Measurements from ENCODE around the gene GZF1. TPM values are rescaled to one million over a fixed set of nuclear protein-coding genes. Genes with fewer than 3 reads are reported as not detected.

GZF1 gene
- polyA plus RNA-seq, 3 donors = 5.5 to 215 (median 7.0) TPM

DNA sequence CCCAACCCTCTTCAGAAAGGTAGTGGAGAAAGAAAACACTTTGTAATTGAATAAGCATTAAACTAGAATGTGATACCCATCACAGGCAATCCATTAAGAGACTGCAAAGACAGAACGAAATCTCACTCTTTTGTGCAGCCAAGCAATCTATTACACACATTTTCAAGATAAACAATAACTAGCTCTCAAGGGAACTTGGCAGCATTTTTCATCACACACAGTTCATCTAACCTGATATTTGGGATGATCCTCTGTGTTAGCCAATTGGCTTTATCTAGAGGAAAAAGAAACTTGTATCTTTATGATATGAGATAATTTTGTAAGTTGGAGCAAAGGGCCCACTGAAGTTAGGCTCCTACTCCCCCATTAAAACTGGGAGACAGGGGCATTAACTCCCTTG, 1.5 kb upstream of the GZF1 start:
- 100% methylated on average over 1 of the region's 1 CpG for WGBS (ENCODE audit: insufficient coverage)
- no peaks in the 10 kb centered on the region for H3K9me3 ChIP-seq (replicated peaks in 1 of 2; ENCODE audit: control insufficient read depth in 1 of 2, insufficient read depth in 1 of 2, low read length in 2 of 2)
- H3K79me2 ChIP-seq (ENCODE audit: insufficient read depth, low read length) = peaks cover 34% of the 10 kb centered on the region
- Mint-ChIP-seq H3K27ac (peak overlapping the region; percentile 95 to 98 (median 96)), H3K9me3 (peaks cover 0 to 2% (median 0%) of the 10 kb centered on the region in 7 donors), H3K4me1 (peaks cover 52% of the 10 kb centered on the region), H3K27me3 (ENCODE audit: low read depth in 3 of 3) (peaks cover 0 to 3% (median 3%) of the 10 kb centered on the region in 3 donors), H3K36me3 (peaks cover 12 to 21% of the 10 kb centered on the region in 2 donors), H3K4me3 (peak overlapping the region in 1 of 2 donors; percentile 81)
- peak overlapping the region; percentile 93 to 97 for H3K27ac ChIP-seq (ENCODE audit: low read depth in 1 of 2, low read length in 2 of 2)
- H3K9ac ChIP-seq (ENCODE audit: insufficient read depth, low read length, poor library complexity, severe bottlenecking) = no peak overlapping the region
- H3K4me3 ChIP-seq (replicated peaks in 1 of 3; ENCODE audit: low read depth in 2 of 3, low read length in 3 of 3) = peak overlapping the region in 1 of 3 experiments; percentile 74
- intact Hi-C loops (cut with micrococcal nuclease) = loop anchor here in 1 of 2 donors (5.0 to 10.0 kb wide), 2 partner anchors 62 to 206 kb away; partner anchors contain the start of gene NAPB
- DNase-seq = no peak
- H3K4me2 ChIP-seq (replicated peaks; ENCODE audit: extremely low read depth, low read length, poor library complexity, severe bottlenecking) = peak overlapping the region; percentile 86
- peaks cover 29% of the 10 kb centered on the region for H4K20me1 ChIP-seq (ENCODE audit: insufficient read depth, low read length)
- peaks cover 39 to 56% of the 10 kb centered on the region in 2 donors for H3K4me1 ChIP-seq (ENCODE audit: control insufficient read depth in 1 of 2, insufficient read depth in 2 of 2, low read length in 2 of 2)
- H3K36me3 ChIP-seq (replicated peaks in 1 of 2; ENCODE audit: control insufficient read depth in 1 of 2, insufficient read depth in 2 of 2, low read length in 2 of 2) = peaks cover 9 to 14% of the 10 kb centered on the region in 2 donors
- TF ChIP-seq, protein P1, sequence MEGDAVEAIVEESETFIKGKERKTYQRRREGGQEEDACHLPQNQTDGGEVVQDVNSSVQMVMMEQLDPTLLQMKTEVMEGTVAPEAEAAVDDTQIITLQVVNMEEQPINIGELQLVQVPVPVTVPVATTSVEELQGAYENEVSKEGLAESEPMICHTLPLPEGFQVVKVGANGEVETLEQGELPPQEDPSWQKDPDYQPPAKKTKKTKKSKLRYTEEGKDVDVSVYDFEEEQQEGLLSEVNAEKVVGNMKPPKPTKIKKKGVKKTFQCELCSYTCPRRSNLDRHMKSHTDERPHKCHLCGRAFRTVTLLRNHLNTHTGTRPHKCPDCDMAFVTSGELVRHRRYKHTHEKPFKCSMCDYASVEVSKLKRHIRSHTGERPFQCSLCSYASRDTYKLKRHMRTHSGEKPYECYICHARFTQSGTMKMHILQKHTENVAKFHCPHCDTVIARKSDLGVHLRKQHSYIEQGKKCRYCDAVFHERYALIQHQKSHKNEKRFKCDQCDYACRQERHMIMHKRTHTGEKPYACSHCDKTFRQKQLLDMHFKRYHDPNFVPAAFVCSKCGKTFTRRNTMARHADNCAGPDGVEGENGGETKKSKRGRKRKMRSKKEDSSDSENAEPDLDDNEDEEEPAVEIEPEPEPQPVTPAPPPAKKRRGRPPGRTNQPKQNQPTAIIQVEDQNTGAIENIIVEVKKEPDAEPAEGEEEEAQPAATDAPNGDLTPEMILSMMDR (IDR thresholded peaks at IDR 0.05) = no peak
- H3K27me3 ChIP-seq (ENCODE audit: control insufficient read depth in 2 of 2, insufficient read depth in 2 of 2, low read length in 2 of 2) = no peaks in the 10 kb centered on the region
- no peak overlapping the region for H2AFZ ChIP-seq (ENCODE audit: insufficient read depth, low read depth, low read length, poor library complexity, severe bottlenecking)

DNA sequence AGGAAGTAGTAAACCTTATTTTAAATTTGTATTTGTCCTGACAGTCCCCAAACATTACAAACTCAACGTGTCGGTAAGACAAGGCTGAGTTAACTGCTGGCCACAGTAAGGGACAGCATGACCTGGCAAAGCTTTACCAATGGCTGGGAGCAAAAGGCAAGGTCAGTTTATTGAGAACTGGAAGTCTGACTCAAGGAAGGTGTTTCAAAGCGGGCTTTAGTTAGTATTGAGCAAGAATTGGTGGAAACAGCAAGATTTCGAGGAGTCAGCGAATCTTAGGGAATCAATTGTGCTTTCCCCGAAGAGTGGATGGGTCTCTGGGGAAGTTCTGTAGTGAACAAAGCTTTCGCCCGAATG, 885 bp upstream of the GZF1 start:
- Histone ChIP-seq H3K27ac (ENCODE audit: low read depth in 1 of 2, low read length in 2 of 2) (peak overlapping the region; percentile 93 to 97), H3K4me2 (replicated peaks; ENCODE audit: extremely low read depth, low read length, poor library complexity, severe bottlenecking) (peak overlapping the region; percentile 86), H3K4me1 (ENCODE audit: control insufficient read depth in 1 of 2, insufficient read depth in 2 of 2, low read length in 2 of 2) (peaks cover 45 to 61% of the 10 kb centered on the region in 2 donors), H3K9me3 (replicated peaks in 1 of 2; ENCODE audit: control insufficient read depth in 1 of 2, insufficient read depth in 1 of 2, low read length in 2 of 2) (no peaks in the 10 kb centered on the region), H3K36me3 (replicated peaks in 1 of 2; ENCODE audit: control insufficient read depth in 1 of 2, insufficient read depth in 2 of 2, low read length in 2 of 2) (peaks cover 9 to 15% of the 10 kb centered on the region in 2 donors), H3K4me3 (replicated peaks in 1 of 3; ENCODE audit: low read depth in 2 of 3, low read length in 3 of 3) (peak overlapping the region; percentile 17 to 74 (median 47)), H3K27me3 (ENCODE audit: control insufficient read depth in 2 of 2, insufficient read depth in 2 of 2, low read length in 2 of 2) (no peaks in the 10 kb centered on the region), H4K20me1 (ENCODE audit: insufficient read depth, low read length) (peaks cover 35% of the 10 kb centered on the region), H3K79me2 (ENCODE audit: insufficient read depth, low read length) (peaks cover 39% of the 10 kb centered on the region), H3K9ac (ENCODE audit: insufficient read depth, low read length, poor library complexity, severe bottlenecking) (peak overlapping the region; percentile 90), H2AFZ (ENCODE audit: insufficient read depth, low read depth, low read length, poor library complexity, severe bottlenecking) (no peak overlapping the region)
- intact Hi-C loops (cut with micrococcal nuclease) = loop anchor here in 1 of 2 donors (5.0 to 10.0 kb wide), 2 partner anchors 61 to 206 kb away; partner anchors contain the start of gene NAPB
- Mint-ChIP-seq H3K4me3 (peak overlapping the region; percentile 65 to 81), H3K27ac (peak overlapping the region; percentile 95 to 98 (median 96)), H3K36me3 (peaks cover 16 to 20% of the 10 kb centered on the region in 2 donors), H3K9me3 (peaks cover 0 to 2% (median 0%) of the 10 kb centered on the region in 7 donors), H3K4me1 (peaks cover 56% of the 10 kb centered on the region), H3K27me3 (ENCODE audit: low read depth in 3 of 3) (peaks cover 0 to 3% (median 3%) of the 10 kb centered on the region in 3 donors)
- 0% methylated on average over 6 of the region's 8 CpGs for WGBS (ENCODE audit: insufficient coverage)
- DNase-seq = peak; percentile 66 to 89 (median 83)
- TF ChIP-seq, protein P1 (IDR thresholded peaks at IDR 0.05) = no peak
